ENCODE measurements around the gene USP22.
A peak's percentile ranks its signal among the peaks of the same experiment; 100 is the strongest.

USP22 gene

DNA sequence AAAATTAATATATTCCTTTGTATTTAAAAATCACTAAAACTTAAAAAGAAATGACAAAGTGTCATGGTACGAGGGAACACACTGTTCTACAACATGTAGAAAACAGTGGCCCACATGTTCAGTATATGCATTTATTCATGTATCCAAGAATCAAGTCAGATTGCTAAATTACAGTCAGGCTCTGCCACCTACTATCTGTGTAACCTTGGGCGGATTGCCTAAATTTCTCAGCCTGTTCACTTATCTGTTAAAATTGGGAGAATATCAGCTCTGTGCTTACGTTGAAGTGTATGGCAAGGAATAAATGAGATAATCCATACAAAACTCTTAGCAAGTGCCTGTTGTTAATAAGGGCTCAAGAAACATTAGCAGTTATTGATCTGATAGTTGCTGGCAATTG, 3.4 kb upstream of the USP22 start:
- no peak for DNase-seq

DNA sequence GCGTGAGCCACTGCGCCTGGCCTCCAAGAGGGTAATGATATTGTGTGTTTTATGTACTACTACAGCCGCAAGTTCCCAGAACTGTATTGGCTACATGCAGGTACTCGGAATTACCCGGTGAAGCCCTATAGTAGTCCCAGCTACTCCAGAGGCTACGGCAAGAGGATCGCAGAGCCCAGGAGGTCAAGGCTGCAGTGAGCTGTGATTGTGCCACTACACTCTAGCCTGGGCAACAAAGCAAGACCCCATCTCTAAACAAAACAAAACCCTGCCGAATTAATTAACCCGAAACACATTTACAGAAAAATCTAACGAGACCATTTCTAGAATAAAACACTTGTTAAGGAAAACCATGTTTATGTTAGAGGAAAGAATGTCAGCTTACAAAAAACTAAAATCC, 2.2 kb upstream of the USP22 start:
- DNase-seq = no peak

DNA sequence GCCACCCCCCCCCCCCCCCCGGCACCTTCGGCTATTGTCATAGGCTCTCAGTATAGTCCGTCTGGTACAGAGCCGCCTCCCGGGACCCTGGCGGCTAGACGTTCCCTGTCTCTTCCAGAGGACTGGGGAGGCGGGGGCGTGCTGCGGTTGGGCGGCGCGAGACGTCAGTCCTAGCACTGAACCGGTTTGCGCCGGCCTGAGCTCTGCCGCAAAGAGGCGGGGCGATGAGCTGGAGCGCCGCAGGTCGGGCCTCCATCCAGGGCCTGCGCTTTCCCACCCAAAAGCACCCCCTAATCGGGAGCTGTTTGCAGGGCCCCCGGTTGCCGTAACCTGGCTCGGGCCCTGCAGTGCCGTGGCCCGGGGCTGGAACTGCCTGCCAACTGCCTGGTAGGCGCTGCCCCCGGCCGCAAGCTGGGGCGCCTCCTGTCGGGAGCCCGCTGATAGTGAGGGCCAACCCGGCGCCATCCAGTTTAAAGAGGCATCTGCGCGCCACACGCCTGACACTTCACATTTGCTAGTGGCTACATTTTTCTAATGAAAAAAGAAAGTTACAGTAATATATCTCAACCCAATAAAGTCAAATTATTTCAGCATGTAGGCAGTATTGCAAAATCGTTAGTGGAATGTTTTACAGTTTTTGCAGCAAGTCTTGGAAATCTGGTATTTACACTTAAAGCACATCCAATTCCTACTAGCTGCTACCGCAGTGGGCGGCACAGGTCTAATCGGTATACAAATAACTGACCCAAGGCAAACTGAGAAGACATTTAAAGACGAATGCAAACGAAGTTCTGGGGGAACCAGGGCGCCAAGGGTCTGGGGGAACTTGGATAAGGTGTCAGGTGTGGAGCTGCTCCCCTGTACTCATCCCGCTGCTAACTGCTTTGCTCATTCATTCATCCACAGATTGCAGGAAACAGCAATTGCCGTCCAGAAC, 753 bp upstream of the USP22 start:
- peak; percentile 100 for DNase-seq

DNA sequence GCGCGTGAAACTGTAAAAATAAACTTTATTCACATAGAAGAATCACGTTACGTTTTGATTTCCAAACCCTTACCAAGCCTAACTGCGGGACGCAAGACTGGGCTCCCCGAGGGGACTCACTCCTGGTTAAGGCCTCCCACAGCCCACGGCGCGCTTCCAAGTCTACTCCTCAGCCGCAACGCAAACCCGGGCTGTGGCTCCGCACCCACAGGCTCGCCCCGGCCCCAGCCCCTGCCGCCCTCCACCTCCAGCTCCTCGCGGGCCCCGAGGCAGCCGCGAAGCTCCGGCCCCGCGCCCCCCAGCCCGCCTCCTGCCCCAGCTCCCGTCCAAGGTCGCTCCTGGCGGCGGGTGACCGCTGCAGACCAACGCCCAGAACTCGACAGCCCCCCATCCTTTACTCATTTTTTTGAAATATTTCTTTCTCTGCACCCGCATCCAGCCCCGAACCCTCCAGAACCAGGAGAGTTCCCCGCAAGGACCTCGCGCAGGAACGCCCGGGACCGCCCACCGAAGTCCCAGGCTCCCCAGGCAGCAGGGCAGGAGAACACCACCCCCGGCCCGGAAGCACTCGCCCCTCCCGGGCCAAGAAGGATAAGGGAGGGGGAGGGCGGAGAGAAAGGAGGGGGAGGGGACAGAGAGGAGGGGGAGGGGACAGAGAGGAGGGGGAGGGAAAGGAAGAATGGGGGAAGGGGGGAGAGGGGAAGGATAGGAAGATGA, 912 bp downstream of the USP22 start:
- peak; percentile 70 for DNase-seq

DNA sequence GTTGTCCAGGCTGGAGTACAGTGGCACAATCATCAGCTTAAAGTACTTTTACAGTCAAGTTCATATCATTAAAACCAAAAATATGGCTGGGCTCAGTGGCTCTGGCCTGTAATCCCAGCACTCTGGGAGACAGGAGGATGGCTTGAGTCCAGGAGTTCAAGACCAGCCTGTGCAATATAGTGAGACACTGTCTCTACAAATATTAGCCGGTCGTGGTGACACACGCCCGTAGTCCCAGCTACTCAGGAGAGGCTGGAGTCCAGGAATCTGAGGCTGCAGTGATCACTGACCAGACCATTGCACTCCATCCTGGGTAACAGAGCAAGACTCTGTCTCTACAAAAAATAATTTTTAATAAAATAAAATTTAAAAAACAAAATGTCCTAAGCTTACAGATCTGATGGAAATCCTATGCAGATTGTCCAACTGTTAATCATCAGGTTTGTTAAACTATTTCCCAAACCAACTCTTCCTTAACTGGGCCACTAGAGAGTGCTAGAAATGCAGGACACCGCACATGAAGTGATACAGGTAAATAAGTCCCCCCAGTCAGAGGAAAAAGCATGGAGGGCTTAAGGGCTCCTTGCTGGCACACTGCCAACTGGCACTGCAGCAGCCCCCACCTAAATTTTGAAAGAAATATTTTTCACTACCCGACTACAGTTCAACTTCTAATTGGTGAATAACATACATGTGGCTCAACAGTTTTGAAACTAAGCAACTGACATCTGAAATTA, 2.8 kb downstream of the USP22 start:
- DNase-seq = peak; percentile 73

DNA sequence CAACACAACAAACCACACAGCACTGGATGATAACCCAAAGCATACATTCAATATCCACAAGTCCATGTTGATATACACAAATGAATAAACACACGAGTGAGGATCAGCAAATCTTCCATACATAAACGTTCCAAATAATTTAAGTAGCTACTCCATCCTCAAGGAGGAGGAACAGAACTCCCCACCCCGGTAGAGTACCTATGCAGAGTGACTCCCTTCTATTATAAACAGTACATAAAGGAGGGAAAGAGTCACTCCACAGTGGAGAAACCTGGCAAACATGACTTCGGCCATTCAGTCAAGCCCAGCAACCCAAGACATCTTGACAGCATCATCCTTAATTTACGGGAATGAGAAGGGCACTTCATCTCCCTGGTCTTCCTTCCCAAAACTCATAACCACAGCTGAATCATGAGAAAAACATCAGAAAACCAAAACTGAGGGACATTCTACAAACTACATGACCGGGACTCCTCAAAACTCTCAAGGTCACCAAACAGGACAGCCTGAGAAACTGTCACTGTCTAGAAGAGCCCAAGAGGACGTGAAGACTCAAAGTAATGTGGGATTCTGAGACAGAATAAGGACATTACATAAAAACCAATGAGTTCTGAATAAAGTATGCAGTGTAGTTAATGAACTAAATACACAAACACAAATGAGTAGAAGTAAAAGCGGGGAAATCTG, 5.6 kb downstream of the USP22 start:
- no peak for DNase-seq

DNA sequence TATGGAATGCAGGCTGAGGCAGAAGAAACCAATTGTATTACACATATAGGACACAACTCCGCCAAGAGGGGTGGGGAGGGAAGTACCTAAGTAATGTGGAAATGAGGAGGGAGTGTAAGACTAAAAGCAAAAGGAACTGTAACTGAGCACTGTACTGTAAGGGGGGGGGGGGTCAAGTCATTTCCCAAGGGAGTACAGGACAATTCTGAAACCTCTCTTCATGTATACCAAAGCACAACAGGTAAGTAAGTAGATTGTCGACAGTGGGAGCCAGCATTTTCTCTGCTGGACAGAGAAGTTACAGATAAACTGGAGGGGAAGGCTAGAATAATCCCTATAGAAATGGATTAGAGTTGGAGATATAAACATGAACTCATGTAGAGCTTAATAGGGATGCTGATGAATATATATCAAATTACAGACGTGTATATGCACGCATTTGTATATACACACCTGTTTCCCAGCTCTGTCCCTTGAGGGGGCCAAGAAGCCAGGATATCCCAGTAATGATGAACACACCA, 6.4 kb downstream of the USP22 start:
- DNase-seq = peak; percentile 18

DNA sequence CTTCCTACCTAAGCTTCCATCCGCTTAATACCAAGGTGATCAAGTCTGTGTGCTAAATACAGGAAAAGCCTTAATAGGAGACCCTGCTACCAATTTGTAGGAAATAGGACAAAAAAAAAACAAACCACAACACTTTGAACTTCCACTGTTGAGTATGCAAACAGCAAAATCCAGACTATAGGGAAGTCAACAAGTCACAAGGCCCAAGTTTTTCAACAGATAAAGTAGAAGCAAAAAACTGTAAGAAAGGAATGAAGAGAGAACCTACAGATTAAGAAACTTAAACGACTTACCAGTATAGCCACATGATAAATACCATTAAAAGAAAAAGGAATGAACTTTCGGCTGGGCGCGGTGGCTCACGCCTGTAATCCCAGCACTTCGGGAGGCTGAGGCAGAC, 7.4 kb downstream of the USP22 start:
- no peak for DNase-seq

DNA sequence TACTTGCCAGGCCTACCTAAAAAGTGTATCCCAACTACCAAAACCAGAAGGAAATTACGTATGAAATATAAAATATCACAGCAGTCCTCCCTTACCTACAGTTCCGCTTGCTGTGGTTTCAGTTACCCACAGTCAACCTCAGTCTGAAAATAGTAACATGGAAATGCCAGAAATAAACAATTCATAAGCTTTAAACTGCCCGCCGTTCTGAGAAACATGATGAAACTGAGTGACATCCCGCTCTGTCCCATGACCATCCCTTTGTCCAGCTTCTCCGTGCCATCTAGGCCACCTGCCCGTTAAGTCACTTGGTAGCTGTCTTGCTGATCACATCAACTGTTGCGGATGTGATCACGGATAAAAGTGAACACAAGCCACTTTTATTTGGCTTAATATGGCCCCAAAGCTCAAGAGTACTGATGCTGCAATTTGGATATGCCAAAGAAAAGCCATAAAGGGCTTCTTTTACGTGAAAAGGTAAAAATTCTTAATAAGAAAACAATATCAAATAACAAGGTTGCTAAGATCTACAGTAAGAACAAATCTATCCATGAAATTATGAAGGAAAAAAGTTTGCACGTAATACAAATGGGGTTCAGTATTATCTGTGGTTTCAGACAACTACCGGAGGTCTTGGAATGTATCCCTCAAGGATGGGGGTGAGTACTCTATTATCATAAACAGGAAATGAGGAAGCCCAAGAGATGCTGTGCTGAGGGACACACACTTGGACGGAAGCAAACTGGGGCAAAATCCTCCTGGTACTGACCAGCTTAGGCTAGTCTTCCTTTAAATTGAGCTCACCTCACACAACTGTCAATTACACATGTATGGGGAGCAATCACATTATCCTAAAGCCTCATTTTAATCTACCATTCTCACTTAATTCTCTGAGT, 8.2 kb downstream of the USP22 start:
- DNase-seq = peak; percentile 54

DNA sequence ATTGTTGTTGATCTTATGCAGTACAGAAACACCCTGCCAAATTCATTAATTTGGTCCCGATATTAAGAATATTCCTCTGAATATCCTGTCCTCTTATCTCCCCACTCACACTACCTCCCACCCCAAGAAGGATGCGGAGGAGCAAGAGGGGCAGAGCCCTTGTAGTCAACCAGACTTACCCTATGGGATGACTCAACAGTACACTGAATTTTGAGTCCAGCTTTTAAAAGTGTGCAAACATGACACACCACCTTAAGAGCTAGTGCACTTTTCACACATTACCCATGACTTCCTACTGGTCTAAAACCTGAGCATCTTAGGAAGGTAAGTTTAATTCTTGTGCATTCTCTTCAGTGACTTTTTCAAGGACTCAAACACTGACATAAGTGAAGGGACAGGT, 9.5 kb downstream of the USP22 start:
- DNase-seq = no peak

DNA sequence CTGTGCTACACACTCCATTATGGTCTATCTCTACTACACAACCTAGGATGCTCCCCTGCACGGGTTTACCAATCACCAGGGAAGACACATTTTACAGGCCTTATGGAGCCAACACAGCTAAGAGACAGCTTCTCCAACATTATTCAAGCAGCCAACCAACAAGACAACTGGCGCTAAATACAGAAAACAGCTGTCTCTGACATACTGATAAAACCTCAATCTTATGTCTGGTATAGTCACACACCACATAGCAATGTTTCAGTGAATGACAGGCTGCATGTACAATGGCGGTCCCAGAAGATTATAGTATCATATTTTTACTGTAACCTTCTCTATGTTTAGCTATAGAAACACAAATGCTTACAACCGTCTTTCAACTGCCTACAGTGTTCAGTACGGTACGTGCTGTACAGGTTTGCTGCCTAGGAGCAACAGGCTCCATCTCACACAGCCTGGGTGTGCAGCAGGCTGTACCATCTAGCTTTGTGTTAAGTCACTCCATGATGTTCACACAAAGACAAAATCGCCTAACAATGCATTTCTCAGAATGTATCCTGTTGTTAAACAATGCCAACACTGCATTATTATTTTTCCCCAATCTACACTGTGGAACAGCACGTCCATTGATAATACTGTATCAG, 10.9 kb downstream of the USP22 start:
- no peak for DNase-seq

DNA sequence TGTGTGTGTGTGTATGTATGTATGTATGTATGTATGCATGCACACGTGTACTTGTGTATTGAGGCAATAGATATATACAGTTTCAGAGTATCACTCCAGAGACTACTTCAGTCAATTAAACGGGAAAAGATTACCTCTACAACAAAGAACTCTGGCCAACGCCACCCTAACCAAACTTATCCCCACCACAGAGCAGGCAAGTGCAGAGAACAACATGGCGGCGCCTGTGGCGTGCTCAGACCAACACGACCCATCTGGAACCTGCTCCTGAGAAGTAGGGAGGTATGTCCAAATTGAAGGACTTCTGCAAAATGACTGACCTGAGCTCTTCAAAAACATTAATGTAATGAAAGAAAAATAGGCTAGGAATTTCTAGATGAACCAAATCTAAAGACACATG, 12.4 kb downstream of the USP22 start:
- DNase-seq = no peak

DNA sequence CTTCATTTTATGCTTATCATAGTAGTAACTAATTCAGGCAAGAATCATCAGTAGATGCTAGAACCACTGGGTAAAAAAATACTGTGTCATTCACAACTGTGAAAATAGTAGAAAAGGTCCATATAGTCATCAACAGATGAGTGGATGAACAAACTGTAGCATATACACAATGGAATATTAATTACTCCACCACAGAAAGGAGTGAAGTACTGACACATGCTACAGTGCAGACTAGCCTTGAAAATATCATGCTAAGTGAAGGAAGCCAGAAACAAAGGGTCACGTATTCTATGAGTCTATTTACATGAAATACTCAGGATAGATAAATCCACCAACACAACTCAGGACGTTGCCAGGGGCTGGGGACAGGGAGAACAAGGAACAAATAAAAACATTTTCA, 13.3 kb downstream of the USP22 start:
- no peak for DNase-seq

DNA sequence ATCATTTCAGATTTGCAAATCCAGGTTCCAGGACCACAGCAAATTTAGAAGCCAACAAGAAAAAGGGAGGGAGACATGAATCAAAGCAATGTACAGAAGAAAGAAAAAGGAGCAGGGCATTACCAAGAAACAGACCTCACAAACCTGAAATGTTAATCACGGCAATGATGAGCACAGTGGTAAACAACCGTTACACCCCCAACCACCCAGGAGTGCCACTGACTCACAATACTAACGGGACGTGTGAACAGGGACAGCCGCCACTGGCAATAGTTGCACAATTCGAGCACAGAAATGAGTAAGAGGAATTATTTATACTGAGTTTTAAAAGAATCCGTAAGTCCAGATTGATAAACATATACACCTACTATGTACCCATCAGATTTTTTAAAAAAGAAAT, 13.8 kb downstream of the USP22 start:
- DNase-seq = peak; percentile 87

DNA sequence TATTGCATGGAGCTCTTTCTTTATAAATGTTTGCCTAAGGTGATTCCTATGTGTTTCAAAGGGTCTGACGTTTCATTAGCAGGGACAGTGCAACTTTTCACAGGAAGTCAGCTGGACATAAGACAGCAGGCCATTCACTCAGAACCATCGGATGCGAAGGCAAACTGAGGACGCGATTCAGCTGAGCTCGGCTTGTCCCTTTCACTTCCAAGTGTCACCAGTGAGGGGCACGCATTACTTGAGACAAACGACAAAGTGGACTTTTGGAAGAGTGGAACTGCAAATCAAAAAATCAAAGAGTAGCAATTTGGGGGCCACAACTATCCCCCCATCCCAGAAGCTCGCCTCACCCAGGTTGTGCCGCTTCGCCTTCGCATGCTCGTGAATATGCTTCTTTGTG, 14.6 kb downstream of the USP22 start:
- DNase-seq = no peak

DNA sequence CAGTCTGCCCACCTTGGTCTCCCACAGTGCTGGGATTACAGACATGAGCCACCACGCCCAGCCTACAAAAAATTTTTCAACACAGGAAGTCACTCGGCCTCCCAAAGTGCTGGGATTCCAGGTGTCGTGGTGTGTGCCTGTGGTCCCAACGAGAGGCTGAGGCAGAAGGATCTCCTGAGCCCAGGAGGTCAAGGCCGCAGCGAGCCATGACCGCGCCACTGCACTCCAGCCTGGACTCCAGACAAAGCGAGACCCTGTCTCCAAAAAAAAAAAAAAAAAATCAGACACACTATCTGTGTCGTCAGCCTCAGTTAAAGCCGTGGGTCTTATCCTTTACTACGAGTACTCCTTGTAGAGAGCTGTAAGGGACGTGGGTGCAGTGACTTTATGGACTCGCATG, 15.8 kb downstream of the USP22 start:
- DNase-seq = no peak

DNA sequence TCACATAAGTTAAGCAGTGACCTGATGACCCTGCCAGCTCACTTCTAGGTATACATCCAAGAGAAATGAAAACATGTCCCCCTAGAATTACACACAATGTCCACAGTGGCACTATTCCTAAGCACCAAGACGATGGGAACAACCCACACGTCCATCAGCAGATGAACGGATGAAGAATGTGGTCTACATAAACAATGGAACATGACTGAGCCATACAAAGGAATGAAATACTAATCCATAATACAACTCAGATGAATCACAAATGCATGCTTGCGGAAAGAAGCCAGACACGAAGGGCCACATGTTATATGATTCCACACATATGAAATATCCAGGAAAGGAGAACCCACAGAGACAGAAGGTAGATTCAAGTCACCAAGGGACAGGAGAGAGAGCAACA, 17.4 kb downstream of the USP22 start:
- peak; percentile 67 for DNase-seq

DNA sequence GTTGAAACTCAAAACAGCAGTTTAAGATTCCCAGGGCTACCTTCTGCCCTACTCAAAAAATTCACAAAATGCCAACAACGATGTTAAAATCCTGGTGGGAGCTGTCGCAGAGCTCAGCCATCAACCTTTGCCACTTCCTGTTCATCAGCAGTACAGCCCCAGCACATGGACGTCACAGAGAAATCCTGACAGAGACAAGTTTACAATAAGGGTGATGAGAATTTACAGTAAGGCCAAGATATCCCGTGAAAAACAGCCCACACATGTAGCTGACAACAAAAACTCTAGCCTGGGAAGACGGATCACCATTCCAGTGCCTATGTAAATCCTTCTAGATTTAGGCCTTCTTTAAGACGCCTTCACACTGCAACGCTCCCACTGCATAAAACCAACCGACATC, 18.8 kb downstream of the USP22 start:
- DNase-seq = no peak

DNA sequence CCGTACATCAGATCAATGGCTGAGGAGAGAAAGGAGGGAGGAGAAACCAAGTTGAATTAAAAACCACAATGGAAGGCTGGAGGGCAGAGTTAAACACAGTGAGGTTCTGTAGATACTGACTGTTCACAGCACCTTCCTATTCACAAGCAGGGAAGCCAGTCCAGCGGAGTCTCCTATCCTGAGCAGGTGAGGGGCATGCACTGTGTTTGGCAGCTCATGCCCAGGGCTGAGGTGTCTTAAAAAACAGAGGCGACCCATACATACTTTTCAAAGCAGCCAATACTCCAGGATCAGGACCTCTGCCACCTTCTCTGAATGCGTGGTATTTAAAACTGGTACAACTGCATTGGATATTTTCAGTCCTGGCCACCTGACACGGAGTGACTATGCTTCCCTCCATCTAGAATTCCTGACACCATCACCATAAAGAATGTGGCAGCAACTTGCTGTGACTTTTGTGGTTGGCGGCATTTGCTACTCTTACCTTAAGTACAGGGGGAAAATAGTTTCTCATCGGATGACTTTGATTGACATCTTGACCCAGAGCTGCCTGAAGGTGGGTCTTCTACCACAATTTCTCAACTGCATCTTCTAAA, 21.5 kb downstream of the USP22 start:
- DNase-seq = no peak

DNA sequence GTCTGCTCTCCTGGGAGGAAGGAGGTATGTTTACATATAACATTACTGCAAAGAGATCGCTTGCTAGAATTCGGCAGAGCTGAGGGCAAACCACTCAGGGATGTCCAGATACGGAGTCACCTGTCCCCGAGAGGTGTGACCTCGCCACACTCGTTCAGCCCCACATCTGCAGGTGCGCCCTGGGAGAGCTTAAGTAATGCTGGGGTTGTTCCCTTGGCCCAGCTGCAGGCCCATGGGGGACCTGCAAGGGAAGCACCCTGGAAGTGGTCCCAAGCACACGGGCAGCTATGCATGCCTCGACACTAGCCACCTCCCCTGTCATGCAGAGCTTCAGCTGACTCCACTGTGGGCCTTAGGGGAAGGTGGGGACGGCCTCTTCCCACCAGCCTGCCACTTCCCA, 22.2 kb downstream of the USP22 start:
- no peak for DNase-seq
